Fibroblast of lung (primary cell): ENCODE measurements around the gene MEI1. TPM values are rescaled to one million over a fixed set of nuclear protein-coding genes. Genes with fewer than 3 reads are reported as not detected.

Experiments used
- DNase-seq, 2 donors: peaks; one replicate each; pipeline versions ENCODE4 v3.0.0 to v3.0.0-alpha.2; 2010; ENCODE audit warnings: low read depth in 2 of 2
- H2AFZ ChIP-seq: 2 replicates; pipeline ENCODE4 v1.5.1; 2012; ENCODE audit warnings: low read length, control low read depth, inconsistent platforms
- H3K27ac ChIP-seq: 2 replicates; pipeline ENCODE4 v1.5.1; 2011; ENCODE audit warnings: low read length, control low read depth; ENCODE audit not compliant: insufficient read depth
- H3K27me3 ChIP-seq: 2 replicates; pipeline ENCODE4 v1.5.1; 2011; ENCODE audit warnings: mild to moderate bottlenecking, low read length; ENCODE audit not compliant: control insufficient read depth, insufficient read depth
- H3K36me3 ChIP-seq: 2 replicates; pipeline ENCODE4 v1.5.1; 2011; ENCODE audit warnings: low read length; ENCODE audit not compliant: control insufficient read depth, insufficient read depth
- H3K4me1 ChIP-seq: 2 replicates; pipeline ENCODE4 v1.5.1; 2011; ENCODE audit warnings: low read length; ENCODE audit not compliant: control insufficient read depth, insufficient read depth; ENCODE audit errors: extremely low read depth
- H3K4me2 ChIP-seq: 2 replicates; pipeline ENCODE4 v1.5.1; 2011; ENCODE audit warnings: low read length, control low read depth; ENCODE audit not compliant: insufficient read depth; ENCODE audit errors: extremely low read depth
- H3K4me3 ChIP-seq, 4 experiments: fragments of 200-600 bp in 1 of 4; sonication (generic) in 1 of 4; replicated peaks in 1 of 4; 2 replicates each; pipeline ENCODE4 v1.5.1; 2011 to 2016; ENCODE audit warnings: low read length in 4 of 4, low read depth in 3 of 4, mild to moderate bottlenecking in 3 of 4, control low read depth in 2 of 4, inconsistent platforms in 1 of 4, mixed read lengths in 1 of 4; ENCODE audit not compliant: insufficient read depth in 1 of 4; ENCODE audit errors: control extremely low read depth in 1 of 4
- H3K79me2 ChIP-seq: 2 replicates; pipeline ENCODE4 v1.5.1; 2012; ENCODE audit warnings: mild to moderate bottlenecking, low read length, inconsistent platforms; ENCODE audit not compliant: control insufficient read depth, insufficient read depth
- H3K9ac ChIP-seq: 2 replicates; pipeline ENCODE4 v1.5.1; 2011; ENCODE audit warnings: mild to moderate bottlenecking, low read length, control low read depth; ENCODE audit not compliant: insufficient read depth
- H3K9me3 ChIP-seq: 2 replicates; pipeline ENCODE4 v1.5.1; 2012; ENCODE audit warnings: low read depth, low read length; ENCODE audit not compliant: control insufficient read depth, insufficient read depth
- H4K20me1 ChIP-seq: 2 replicates; pipeline ENCODE4 v1.5.1; 2011; ENCODE audit warnings: low read length; ENCODE audit not compliant: control insufficient read depth, insufficient read depth; ENCODE audit errors: extremely low read depth
- EZH2 ChIP-seq: IDR thresholded peaks from 2 replicates; pipeline ENCODE4 v1.5.1; 2012; ENCODE audit warnings: low read length, control low read depth, mild to moderate bottlenecking; ENCODE audit errors: missing control alignments
- polyA plus RNA-seq, 2 donors: library from polyadenylated mRNA; depleted of rRNA in 1 of 2; stranded (reverse) in 1 of 2; unstranded in 1 of 2; fragments of >200 nt; gene quantifications; 2 replicates each; pipeline ENCODE4 v1.2.1, GENCODE V29; 2011 to 2012; ENCODE audit warnings: missing spikeins in 1 of 2
- total RNA-seq: library from RNA; depleted of rRNA; stranded (reverse); fragments of >200 nt; gene quantifications from 2 replicates; pipeline ENCODE4 v1.2.1, GENCODE V29; 2014
- TF ChIP-seq, protein P1 (sequence below), 2 donors: IDR thresholded peaks in 1 of 2; conservative IDR thresholded peaks in 1 of 2; 1 replicate in 1 of 2; 2 replicates in 1 of 2; pipeline ENCODE4 v1.5.1; 2011 to 2012; ENCODE audit warnings: low read length in 2 of 2, control low read depth in 1 of 2, inconsistent platforms in 1 of 2, low read depth in 1 of 2, mild to moderate bottlenecking in 1 of 2

Gene MEI1
- total and polyA plus RNA-seq, 2 donors (not counting 1 experiment from before 2014, with no cell fraction given): 0.33 to 4.3 TPM

DNA sequence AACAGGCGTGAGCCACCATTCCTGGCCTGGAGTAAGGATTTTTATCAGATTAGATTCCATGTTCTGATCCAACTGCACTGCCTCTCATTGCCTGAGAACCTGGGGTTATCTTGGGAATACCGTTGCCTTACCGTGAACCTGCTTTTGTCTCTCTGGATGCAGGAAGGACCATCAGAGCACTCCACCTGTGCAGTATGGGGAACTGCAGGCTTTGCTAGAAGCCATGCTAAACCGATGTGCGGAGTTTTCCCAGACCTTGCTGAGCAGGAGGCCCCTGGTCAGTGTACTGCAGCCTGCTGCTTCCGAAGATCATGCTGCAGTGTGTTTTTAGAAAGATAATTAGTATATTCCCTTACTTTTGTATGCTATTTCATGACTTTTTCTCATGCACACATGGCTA, 43.6 kb downstream of the MEI1 start:
- Histone ChIP-seq H3K9ac (no peak overlapping the region), H3K4me2 (no peak overlapping the region), H3K9me3 (no peaks in the 10 kb centered on the region), H4K20me1 (no peaks in the 10 kb centered on the region), H3K27me3 (peaks cover 11% of the 10 kb centered on the region), H3K4me3 (no peak overlapping the region), H2AFZ (no peak overlapping the region), H3K36me3 (no peaks in the 10 kb centered on the region), H3K4me1 (no peaks in the 10 kb centered on the region), H3K79me2 (no peaks in the 10 kb centered on the region), H3K27ac (no peak overlapping the region)
- DNase-seq: no peak
- TF ChIP-seq, protein P1, sequence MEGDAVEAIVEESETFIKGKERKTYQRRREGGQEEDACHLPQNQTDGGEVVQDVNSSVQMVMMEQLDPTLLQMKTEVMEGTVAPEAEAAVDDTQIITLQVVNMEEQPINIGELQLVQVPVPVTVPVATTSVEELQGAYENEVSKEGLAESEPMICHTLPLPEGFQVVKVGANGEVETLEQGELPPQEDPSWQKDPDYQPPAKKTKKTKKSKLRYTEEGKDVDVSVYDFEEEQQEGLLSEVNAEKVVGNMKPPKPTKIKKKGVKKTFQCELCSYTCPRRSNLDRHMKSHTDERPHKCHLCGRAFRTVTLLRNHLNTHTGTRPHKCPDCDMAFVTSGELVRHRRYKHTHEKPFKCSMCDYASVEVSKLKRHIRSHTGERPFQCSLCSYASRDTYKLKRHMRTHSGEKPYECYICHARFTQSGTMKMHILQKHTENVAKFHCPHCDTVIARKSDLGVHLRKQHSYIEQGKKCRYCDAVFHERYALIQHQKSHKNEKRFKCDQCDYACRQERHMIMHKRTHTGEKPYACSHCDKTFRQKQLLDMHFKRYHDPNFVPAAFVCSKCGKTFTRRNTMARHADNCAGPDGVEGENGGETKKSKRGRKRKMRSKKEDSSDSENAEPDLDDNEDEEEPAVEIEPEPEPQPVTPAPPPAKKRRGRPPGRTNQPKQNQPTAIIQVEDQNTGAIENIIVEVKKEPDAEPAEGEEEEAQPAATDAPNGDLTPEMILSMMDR (conservative IDR thresholded peaks at IDR 0.05 in 1 of 2, IDR thresholded peaks at IDR 0.05 in 1 of 2; ENCODE audit: low read depth in 1 of 2, low read length in 2 of 2): no peak
- no peak for TF ChIP-seq EZH2

DNA sequence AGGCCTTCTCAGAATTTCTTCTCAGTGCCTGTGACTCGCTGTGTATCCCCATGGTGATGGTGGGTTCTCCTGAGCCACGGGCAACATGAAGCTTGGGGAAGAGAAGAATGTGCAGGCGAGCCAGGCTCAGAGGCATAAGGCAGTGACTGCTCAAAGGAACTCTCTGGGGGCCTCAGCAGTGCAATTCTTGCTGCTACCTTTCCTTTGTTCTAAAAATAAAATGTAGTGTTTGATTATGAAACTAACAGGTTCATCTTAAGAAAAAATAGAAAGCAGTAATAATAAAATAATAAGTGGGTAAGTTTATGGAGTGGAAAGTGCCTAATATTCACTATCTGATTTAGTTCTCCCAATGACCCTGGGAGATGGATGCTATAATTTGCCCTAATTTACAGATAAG, 46.7 kb downstream of the MEI1 start:
- no peak for DNase-seq
- Histone ChIP-seq H3K4me3 (no peak overlapping the region), H3K79me2 (no peaks in the 10 kb centered on the region), H3K27me3 (peaks cover 15% of the 10 kb centered on the region), H3K4me2 (no peak overlapping the region), H2AFZ (no peak overlapping the region), H3K9me3 (no peaks in the 10 kb centered on the region), H3K4me1 (no peaks in the 10 kb centered on the region), H3K27ac (no peak overlapping the region), H3K36me3 (no peaks in the 10 kb centered on the region), H4K20me1 (no peaks in the 10 kb centered on the region), H3K9ac (no peak overlapping the region)
- TF ChIP-seq EZH2: no peak
- TF ChIP-seq, protein P1 (conservative IDR thresholded peaks at IDR 0.05 in 1 of 2, IDR thresholded peaks at IDR 0.05 in 1 of 2; ENCODE audit: low read depth in 1 of 2, low read length in 2 of 2): no peak

DNA sequence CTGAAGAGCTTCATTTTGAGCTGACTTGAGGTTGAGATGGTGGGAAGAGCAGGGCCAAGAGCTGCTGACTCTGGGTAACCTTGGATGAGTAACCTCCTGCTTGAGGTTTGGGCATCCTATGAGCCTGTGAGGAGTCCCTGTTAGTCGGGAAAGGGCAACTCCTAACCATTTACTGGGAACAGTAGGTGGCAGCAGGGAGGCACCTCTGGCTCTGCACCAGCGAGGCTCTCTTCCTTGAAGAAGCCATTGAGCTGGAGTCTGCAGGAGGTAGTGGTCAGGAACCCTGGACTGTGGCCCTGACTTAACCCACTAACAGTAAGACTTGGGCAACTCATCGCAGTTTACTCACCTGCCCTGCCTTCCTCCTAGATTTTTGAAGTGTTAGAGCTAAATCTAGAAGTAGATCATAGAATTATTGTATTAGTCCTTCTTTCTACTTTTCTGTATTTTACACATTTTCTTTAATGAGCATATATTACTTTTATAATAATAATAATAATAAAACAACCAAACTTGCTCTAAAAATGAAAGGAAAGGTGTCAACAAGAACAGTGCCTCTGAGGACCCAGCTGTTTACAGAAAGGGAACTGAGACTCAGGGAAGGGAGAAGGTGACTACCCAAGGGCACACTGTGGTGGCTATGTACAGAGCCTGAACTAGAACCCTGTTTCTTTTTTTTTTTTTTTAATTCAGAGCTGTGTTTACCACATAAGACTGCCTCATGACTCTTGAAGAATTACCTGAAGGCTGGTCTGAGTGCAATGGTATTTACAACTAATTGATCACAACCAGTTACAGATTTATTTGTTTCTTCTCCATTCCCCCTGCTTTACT, 47.5 kb downstream of the MEI1 start:
- Histone ChIP-seq H4K20me1 (no peaks in the 10 kb centered on the region), H3K79me2 (no peaks in the 10 kb centered on the region), H2AFZ (no peak overlapping the region), H3K4me2 (no peak overlapping the region), H3K4me1 (no peaks in the 10 kb centered on the region), H3K9ac (no peak overlapping the region), H3K27me3 (peaks cover 18% of the 10 kb centered on the region), H3K4me3 (no peak overlapping the region), H3K9me3 (no peaks in the 10 kb centered on the region), H3K27ac (no peak overlapping the region), H3K36me3 (no peaks in the 10 kb centered on the region)
- no peak for TF ChIP-seq EZH2
- TF ChIP-seq, protein P1 (conservative IDR thresholded peaks at IDR 0.05 in 1 of 2, IDR thresholded peaks at IDR 0.05 in 1 of 2; ENCODE audit: low read depth in 1 of 2, low read length in 2 of 2): peak; percentile 78 to 93
- peak; percentile 81 for DNase-seq
